Measurements from ENCODE around the gene FBXW12. TPM values are rescaled to one million over a fixed set of nuclear protein-coding genes. Genes with fewer than 3 reads are reported as not detected.

The FBXW12 gene
- total RNA-seq, 1 donor from 2014 or later = 1.6 TPM

GRCh38 chr3:48432411-48433371, 60.7 kb downstream of the FBXW12 start:
- DNase-seq (ENCODE audit: low spot score in 2 of 2) (no peak), FAIRE-seq (no peak)

GRCh38 chr3:48433472-48434118, 61.6 kb downstream of the FBXW12 start:
- FAIRE-seq (no peak), DNase-seq (ENCODE audit: low spot score in 2 of 2) (no peak)

- DNase-seq (ENCODE audit: low spot score in 2 of 2) (no peak), FAIRE-seq (no peak)
Measured at GRCh38 chr3:48434591-48435222, 62.7 kb downstream of the FBXW12 start.

GRCh38 chr3:48435223-48435595, 63.2 kb downstream of the FBXW12 start:
- FAIRE-seq = no peak
- no peak for DNase-seq (ENCODE audit: low spot score in 2 of 2)

GRCh38 chr3:48435774-48436476, 63.9 kb downstream of the FBXW12 start:
- DNase-seq (ENCODE audit: low spot score in 2 of 2) = peak; percentile 81 to 85
- no peak for FAIRE-seq

- FAIRE-seq (no peak), DNase-seq (ENCODE audit: low spot score in 2 of 2) (no peak)
Measured at GRCh38 chr3:48436477-48436787, 64.4 kb downstream of the FBXW12 start.

GRCh38 chr3:48436855-48437254, 64.8 kb downstream of the FBXW12 start:
- FAIRE-seq = no peak
- no peak for DNase-seq (ENCODE audit: low spot score in 2 of 2)

- FAIRE-seq (no peak), DNase-seq (ENCODE audit: low spot score in 2 of 2) (no peak)
Measured at GRCh38 chr3:48437812-48438211, 65.8 kb downstream of the FBXW12 start.

- FAIRE-seq = peak; percentile 94
Measured at GRCh38 chr3:48439820-48440589, 68.0 kb downstream of the FBXW12 start, which contains the start of the genes CCDC51 and TMA7. Gene CCDC51 (minus strand): TSS chr3:48440119. CDS start chr3:48435128, 4,991 bp downstream. Gene TMA7 (plus strand): TSS chr3:48440257. CDS start chr3:48440297, 40 bp downstream.

GRCh38 chr3:48440590-48440958, 68.6 kb downstream of the FBXW12 start:
- DNase-seq (ENCODE audit: low spot score in 2 of 2) (peak in 1 of 2 donors; percentile 18), FAIRE-seq (no peak)

More at GRCh38 chr3:48439820-48440589, 68.0 kb downstream of the FBXW12 start, which contains the start of the genes CCDC51 and TMA7:
- peak; percentile 97 to 99 for DNase-seq (ENCODE audit: low spot score in 2 of 2)

GRCh38 chr3:48441940-48442339, 69.9 kb downstream of the FBXW12 start:
- FAIRE-seq (no peak), DNase-seq (ENCODE audit: low spot score in 2 of 2) (no peak)

Small RNA genes within 50 kb of the gene (small RNA-seq; reads per million reads assigned to genes)
- gene RN7SL321P = not detected

Other genes with a start within 250 kb of the FBXW12 start
- gene CDC25A, start 183.8 kb upstream of the FBXW12 start, total RNA-seq = 4.5 TPM
- not detected for gene CAMP, start 148.7 kb upstream of the FBXW12 start, total RNA-seq
- gene ZNF589, start 131.1 kb upstream of the FBXW12 start, total RNA-seq = 23.2 TPM
- 20.8 TPM for gene NME6, start 70.9 kb upstream of the FBXW12 start, total RNA-seq
- not detected for gene SPINK8, start 38.6 kb upstream of the FBXW12 start, total RNA-seq
- gene PLXNB1, start 57.9 kb downstream of the FBXW12 start, total RNA-seq = 32.2 TPM
- 12.6 TPM for gene CCDC51, start 67.9 kb downstream of the FBXW12 start, total RNA-seq
- 99.9 TPM for gene TMA7, start 68.0 kb downstream of the FBXW12 start, total RNA-seq
- gene ATRIP, start 74.5 kb downstream of the FBXW12 start, total RNA-seq = 7.3 TPM
- 81.1 TPM for gene SHISA5, start 132.0 kb downstream of the FBXW12 start, total RNA-seq
- gene PFKFB4, start 184.6 kb downstream of the FBXW12 start, total RNA-seq = 22.0 TPM
- gene UCN2, start 191.6 kb downstream of the FBXW12 start, total RNA-seq = not detected
- gene COL7A1, start 223.1 kb downstream of the FBXW12 start, total RNA-seq = 1.2 TPM
- 149 TPM for gene UQCRC1, start 237.4 kb downstream of the FBXW12 start, total RNA-seq
- not detected for gene TMEM89, start 249.6 kb downstream of the FBXW12 start, total RNA-seq